EL (cell line): ENCODE results near the gene PDE11A.

Experiments used
- DNase-seq: peaks from one replicate; pipeline ENCODE4 v3.0.0-alpha.2; 2016

The PDE11A gene

DNA sequence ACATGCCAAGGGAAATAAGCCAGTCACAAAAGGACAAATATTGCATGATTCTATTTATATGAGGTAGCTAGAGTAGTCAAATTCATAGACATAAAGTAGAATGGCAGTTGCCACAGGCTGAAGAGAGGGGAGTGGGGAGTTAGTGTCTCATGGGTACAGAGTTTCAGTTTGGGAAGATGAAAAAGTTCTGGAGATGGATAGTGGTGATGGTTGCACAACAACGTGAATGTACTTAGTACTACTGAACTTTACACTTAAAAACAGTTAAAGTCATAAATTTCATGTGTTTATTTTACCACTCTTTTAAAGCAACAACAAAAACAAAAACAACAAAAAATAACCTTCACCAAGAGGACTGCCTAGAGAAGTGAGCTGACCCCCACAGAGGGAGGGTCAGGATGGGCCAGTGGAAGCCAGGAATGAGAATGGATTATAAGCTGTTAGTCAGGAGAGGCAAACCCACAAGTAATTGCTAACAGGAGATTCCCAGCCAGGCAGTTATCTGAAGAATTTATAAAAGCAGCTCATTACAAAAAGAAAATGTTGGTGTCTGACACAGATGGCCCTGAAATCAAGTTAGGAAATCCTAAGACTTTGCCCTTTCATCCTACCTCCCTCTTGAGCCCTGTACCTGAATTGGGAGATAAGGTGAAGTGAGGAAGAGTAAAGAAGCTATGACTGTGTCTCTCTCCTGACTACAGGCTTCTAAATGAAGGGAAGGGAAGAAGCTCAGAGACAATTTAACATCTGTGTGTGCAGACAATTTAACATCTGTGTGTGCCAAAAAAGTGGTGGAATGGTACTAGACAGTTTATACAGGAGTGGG lies 263.4 kb downstream of the PDE11A start:
- DNase-seq = no peak

DNA sequence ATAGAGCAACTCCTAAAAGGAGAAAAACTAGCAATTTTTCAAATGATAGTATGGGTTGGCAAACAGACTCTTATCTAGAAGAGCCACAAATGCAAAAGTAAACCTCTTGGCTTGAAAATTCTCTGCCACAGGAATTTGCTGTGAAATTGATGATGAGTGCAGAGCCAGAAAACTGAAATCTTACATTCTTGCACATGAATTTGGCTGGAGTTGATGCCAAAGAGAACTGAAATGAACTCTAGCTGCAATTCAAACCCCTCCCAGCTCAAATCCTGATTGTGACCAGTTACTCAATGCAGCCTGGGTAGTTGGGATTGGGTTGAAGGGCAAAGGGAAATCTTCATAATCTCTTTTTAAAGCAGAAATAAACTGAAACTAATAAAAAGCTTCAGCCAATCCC lies 266.6 kb downstream of the PDE11A start:
- no peak for DNase-seq

DNA sequence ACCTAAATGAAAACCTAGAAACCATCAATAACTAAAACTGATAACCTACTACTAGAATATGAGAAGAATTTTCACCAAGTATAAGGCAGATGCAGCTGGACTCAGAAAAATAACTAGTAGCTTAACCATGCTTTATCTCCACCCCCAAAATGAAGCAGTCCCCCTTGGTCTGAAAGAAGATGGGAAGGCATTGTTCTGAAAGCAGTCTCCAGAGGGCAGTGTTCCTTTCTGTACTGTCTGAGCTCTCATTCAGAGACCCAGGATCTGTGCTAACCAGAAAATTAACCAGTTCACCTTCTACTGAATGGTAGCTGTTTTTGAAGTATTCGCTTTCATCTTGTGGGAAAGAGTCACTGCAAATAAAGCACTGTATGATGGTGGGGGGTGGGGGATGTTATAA lies 273.0 kb downstream of the PDE11A start:
- DNase-seq = peak; percentile 29

DNA sequence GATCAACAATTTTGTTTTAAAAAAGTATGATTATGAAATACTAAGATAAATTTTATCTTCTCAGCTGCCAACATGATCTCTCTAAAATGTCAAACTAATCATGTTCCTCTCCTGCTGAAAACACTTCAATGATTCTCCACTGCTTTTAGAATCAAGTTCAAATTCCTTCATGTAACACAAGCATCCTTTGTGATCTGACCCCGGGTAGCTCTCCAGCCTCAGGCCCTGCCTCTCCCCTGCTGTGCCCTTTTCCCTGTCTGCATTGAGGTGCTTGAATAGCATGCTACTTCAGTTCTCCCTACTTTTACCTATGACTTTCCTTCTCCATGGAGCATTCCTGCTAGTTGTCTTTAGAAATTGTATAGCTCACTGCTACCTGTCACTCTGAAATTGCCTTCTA lies 274.8 kb downstream of the PDE11A start:
- DNase-seq = no peak

DNA sequence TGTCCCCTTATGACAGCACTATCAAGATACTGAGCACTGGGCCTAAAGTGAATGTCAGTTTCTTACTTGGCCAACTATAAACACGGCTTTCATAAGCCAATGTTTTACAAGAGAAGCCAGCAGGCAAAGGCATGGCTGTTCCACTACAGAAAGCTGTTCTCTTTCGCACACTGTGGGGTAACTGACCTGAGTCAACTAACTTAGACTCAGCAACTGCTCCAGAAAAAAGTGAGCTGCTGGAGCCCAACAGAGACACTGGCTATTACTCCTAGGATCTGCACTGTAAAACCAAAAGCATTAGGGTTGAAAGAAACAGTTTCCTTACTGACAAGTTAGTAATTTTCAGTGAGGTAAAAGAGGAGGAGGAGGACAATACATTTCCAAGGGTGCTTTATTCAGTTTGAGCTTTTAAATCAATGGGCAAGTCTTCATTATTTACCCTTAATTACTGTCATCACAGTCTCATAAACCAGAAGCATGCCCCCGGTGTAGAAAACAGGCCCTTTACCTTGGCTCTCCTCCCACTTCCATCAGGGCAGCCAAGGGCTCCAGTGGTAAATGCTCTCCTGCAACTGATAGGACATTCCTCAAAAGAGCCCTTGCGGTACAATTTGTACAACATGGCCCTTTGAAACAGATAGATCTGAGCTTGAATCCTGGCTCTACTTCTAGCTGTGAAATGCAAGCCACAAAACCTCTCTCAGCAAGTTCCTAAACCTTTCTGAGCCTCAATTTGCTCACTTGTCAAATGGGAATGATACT lies 275.7 kb downstream of the PDE11A start:
- DNase-seq = no peak

DNA sequence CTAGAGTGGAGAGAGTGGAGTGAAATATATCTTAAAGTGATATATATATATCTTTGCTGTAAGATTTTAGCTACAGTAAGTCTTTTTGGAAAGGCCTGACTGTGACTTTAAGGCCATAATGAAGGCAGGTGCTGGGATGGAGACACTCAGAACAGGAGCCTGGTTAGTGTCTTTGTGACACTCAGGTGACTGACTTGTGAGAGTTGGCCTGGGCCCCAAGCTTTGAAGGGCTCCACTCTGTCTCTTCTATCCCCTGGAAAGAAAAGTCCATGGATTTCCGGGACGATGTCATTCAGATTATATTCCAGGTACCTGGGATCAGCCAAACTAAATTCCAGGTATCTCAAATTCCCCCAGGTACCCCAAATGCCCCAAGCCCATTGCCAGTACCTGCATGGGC lies 276.6 kb downstream of the PDE11A start:
- DNase-seq = no peak

DNA sequence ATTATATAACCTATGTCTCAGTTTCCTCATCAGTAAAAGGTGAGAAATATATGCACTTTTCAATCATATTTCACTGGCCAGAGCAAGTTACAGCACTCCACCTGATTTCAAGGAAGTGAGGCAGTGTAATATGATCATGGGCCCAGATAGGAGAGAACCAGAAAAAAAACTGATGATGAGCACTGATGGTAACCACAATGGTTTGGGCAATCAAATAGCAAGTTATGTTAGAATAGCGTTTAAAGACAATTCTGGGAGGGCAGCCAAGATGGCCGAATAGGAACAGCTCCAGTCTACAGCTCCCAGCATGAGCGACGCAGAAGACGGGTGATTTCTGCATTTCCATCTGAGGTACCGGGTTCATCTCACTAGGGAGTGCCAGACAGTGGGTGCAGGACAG lies 287.4 kb downstream of the PDE11A start:
- DNase-seq = peak; percentile 4

DNA sequence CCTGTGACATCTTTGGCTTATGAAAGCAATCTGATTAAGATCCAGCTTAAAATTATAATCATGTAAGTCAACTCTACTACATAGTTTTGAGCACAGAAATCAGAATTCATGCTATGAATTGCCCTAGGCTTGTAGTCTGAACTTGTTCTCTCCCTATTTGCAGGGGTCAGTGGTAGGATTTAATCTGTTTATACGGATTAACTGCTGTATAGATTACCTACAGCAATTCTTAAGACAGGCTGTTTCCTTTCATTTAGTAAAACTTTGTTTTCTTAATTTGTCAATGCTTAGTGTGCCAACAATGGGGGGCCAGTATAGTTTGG lies 287.9 kb downstream of the PDE11A start:
- DNase-seq = no peak

DNA sequence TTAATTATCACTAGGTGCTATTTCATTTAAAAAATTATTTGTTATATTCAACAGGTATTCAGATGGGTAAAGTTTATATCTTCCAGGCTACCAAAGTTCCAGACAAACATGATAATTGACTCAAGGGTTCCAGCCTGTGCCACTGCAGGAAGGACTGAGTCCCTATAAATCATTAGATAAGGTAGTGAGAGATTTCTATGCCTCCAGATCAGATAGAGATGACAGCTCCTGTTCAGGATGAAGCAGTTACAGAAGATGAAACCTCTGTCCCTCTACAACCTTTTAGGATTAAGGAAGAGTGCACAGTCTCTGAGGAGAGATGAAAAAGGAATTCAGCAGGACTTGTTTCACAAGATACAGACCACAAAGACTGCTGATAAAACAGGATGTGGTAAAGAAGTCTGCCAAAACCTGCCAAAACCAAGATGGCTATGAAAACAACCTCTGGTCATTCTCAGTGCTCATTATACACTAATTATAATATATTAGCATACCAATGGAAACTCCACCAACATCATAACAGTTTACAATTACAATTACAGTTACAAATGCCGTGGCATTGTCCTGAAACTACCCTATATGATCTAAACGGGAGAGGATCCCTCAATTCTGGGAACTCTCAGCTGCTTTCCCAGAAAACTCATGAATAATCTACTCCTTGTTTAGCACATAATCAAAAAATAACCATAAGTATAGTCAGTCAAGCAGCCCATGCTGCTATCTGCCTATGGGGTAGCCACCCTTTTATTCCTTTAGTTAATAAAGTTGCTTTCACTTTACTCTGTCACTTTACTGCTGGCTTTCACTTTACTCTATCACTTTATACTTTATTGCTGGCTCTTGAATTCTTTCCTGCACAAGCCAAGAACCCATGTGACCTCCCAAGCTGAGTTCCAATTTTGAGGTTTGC lies 288.5 kb downstream of the PDE11A start:
- peak; percentile 74 for DNase-seq

DNA sequence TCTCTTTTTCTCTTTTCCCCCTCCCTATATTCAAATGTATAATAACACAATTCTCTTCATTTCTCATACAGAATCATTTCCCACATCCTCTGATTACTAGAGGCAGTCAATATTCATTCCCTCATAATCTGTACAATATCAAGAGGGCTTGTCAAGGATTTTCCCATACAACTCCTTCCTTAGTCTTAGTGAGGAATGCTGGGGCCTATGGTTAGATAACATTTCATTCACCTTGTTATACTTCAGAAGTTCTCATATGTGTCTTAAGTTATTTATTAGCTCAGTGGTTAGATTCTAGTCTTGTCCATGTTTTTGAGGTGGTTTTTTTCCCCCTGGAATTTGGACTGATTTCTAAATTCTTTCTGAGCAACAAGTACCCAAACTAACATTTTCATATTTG lies 289.5 kb downstream of the PDE11A start:
- DNase-seq = no peak

DNA sequence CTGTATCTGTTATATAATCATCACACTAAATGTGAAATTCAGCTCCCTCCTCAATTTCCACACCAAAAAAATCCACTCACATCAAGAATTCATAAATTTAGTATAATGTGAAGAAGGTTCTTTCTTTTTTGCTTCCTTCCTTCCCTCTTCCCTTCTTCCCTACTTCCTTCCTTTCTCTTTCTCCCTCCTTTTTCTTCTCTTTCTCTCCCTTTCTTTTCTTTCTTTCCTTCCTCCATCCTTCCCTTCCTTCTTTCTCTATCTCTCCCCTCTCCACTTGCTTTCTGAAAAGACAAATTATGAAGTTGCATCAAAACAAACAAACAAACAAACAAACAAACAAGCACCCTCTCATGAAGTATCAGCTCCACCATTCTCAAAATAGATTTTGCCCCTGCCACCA lies 290.0 kb downstream of the PDE11A start:
- DNase-seq = no peak

DNA sequence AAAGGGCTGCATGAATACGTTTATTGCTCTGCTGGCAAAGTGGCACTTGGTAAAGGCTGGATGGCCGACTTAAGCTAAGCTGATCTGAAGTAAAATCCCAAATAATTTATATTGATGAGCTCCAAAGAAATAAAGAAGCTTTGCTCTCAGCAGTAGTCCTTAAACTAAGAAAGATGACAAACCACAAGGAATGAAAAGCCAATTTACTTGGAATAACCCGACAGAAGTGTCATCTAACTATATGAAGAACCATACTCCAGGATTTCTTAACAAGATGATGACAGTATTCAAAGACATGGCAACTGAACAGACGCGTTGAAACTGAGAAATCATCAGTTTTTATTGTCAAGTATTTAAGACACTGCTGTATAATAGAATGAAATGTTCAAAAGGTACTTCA lies 294.1 kb downstream of the PDE11A start:
- DNase-seq = no peak

DNA sequence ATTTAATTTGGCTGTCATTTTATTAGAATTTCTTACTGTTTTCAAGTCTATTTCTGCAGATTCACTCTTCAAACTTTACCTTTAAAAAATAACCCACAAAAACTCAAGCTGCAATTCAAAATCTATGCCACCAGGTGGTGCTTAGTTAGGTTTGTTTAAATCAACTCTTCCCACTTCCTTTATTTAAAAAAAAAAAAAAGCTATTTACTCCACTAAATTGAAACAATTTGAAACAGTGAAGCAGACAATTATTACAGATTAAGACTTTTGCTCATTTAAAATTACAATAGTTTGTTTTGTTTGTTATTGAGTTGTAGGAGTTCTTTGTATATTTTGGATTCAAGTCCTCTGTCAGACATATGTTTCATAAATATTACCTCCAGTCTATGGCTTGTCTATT lies 300.0 kb downstream of the PDE11A start:
- peak; percentile 29 for DNase-seq

DNA sequence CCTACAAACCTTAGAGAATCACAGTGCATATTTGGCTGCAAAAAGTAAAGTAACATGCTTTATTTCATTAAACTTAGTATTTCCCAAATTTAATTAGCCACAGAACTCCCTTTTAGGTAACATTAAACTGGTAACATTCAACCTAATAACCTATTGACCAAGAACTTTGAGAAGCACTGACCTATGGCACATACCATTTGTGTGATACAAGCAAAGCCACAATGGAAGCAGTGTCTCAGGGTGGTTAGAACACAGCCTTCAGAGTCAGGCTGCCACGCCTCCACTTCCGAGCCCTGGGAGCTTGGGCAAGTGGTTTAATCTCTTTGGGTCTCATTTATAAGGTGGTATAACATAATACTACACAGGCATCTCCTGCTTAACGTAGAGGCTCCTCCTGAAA lies 301.4 kb downstream of the PDE11A start:
- DNase-seq = no peak

DNA sequence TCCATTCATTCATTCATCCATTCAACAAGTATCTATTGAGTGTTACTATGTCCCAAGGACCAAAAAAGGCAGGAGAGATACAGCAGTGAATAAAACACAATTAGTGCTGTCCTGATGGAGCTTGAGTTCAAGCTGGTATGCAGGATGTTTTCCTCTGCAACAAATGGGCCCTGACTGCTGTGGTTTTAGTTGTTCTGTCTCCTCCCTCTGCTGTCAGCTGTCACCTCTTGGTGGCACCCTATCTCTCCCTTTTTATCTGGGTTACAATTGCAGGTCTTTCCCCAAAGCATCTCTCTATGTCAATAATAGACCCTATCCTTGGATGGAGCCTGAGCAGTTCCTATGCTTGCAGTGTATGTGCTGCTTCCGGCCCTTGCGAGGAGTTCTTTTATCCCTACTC lies 304.8 kb downstream of the PDE11A start:
- DNase-seq = no peak

DNA sequence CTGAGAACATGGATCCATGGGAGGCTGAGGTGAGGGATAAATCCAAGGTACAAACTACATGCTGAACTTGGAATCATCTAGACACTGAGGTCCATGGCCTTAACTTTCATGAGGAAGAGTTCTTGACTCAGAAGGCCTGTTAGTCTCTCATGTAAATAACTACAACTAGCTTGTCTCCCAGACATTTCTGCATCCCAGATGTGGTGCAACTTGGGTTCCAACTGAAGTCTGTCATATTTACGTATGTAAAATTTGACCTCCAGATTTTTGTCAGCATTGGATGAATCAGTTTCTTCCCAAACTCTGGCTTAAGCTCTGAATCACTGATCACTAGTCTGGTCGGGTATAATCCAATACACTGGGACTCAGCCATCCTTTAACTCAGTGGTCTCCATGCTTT lies 306.9 kb downstream of the PDE11A start:
- DNase-seq = no peak

DNA sequence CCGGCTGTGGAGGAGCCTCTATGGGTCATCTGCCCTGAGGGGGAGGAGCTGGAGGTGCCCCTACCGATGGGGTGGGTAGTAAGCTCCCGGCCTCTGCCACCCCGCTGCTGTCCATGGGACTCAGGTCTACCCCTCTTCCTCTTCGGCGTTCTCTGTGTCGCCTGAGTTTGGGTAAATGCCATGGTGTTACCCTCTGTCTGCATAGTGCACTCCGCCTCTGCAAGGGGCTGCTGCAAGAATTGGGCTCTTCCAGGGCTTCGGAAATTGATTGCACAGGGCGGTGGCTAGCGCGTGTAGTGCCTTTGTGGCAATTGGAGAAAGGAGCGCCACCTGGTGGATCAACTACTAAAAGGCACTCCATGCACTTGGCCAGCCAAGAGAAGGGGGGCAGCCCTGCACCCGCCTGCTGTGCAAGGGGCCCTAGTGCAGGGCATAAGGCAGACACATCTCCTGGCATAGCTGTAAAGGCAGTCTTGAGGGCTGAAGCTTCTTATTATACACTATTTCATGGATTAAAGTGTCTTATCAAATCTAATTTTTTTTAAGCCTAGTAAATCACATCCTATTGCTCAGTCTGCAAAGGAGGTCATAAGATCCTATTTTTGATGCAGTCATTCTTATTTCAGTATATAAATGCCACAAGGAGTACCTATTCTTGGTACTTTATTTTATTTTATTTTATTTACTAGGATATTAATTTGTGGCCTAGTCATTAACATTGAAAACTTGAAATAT lies 308.9 kb downstream of the PDE11A start:
- DNase-seq = peak; percentile 66

DNA sequence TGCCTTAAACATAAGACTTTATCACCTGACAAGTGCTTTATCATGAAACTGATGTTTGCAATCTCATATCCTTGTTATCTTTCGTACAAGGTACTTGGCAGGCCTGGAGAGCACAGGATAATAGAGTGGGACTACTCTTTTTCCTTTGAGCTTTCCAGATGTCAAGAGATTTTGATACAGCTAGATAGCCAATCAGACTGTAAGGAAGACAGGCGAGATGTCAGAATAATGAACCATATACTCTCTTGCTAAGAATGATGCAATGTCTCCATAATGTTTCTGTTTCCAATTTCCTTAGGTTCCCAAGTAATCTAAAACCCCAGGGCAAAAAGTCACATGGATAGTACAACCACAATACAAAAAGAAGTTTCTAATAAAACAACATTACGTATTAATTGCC lies 313.1 kb downstream of the PDE11A start:
- no peak for DNase-seq

DNA sequence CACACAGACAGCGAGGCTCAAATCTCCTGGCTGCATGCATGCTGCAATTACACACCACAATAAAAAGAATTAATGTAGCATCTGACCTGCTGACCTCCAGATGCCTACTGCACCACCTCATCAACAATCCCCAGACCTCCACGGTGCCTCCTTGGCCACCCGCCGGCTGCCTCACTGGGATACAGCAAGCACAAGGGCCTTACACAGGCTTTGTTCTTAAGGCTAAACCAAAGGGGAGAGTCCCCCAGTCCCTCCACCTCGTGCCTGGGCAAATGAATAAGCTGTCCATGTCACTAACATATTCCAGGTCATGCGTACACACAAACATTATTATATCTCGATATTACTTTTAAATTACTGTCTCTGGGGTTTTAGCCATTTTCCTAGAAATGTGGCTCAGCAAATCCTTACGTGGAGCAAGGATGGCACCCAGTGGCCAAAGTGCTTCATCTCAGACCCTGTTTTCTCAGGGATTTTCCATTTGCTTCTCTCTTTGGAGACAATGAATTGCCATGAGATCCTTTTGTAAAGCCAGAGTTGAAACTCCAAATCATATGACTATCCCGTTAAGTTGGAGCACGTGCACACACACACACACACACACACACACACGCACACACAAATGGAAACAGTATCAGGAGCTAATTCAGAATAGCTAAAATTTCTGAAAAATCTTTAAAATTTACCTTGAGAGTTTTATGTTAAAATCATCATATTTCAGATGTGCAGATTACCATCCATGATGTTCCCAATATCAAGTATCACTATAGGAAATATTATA lies 313.8 kb downstream of the PDE11A start:
- DNase-seq = peak; percentile 44

DNA sequence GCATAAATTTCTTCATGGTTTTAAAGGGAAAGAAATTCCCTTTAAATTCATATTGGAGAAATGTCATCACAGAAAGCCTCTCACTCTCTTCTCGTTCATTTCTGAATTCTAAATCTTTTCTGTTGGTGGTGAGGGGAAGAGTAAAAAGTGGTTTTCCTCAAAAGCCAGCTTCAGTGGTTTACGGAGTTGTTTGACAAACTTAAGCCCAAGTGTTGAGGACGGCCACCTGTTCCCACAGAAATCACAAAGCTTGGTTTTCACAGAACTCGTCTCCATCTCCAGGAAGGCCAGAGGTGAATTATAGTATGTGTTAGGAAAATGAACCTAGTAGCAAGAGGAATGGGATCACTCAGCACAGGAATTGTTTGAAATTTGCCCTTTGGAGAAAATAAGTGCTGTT lies 316.2 kb downstream of the PDE11A start:
- DNase-seq = no peak

DNA sequence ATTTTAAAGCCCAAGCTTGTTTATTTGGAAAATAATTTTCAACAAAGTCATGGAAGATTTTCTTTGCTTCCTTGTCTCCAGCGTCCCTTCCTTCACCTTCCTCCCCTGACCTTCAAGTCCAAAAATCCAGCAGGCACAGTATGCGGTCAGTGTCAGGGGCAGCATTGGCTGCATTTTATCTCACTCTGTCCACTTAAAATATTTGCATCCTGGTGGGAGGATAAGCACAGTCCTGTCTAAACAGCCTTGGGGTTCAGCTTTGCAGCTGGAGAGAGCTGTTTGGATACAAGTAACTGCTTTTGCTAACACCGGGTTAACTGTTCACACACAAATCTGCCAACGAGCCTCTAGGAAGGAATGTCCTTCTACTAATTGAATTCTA lies 318.1 kb downstream of the PDE11A start:
- DNase-seq = no peak
